B cell (primary cell): ENCODE results near the gene TMEM163. TPM values are rescaled to one million over a fixed set of nuclear protein-coding genes. Genes with fewer than 3 reads are reported as not detected.

ENCODE experiments used
- ATAC-seq: fragments of 200-7000 bp; cut with Tn5 transposase; one replicate; pipeline ENCODE4 v1.10.0; 2021; ENCODE audit warnings: low read depth, mild to moderate bottlenecking, moderate number of reproducible peaks, moderate library complexity
- CTCF ChIA-PET: fragments of 350-600 bp; sonication (Branson Sonifier 250); formaldehyde crosslinking; loops from one replicate; lab custom pipeline; 2021; ENCODE audit warnings: antibody characterized with exemption, inconsistent platforms; lab: Charles Lee
- POLR2A ChIA-PET: fragments of 350-600 bp; sonication (Branson Sonifier 250); formaldehyde crosslinking; loops from one replicate; lab custom pipeline; 2021; ENCODE audit warnings: antibody characterized with exemption; lab: Charles Lee
- DNase-seq: peaks from one replicate; pipeline ENCODE4 v3.0.0; 2013
- H2AFZ ChIP-seq: 2 replicates; pipeline ENCODE4 v1.6.1; 2012; ENCODE audit warnings: mild to moderate bottlenecking, low read depth, low read length; ENCODE audit not compliant: insufficient read depth, poor library complexity, severe bottlenecking
- H3K27ac ChIP-seq, 2 donors: 1 replicate in 1 of 2; 2 replicates in 1 of 2; pipeline ENCODE4 v1.5.1; 2012 to 2013; ENCODE audit warnings: low read length in 2 of 2, mild to moderate bottlenecking in 2 of 2, moderate library complexity in 1 of 2
- H3K27me3 ChIP-seq, 4 experiments: fragments of 200-600 bp in 1 of 4; sonication (generic) in 1 of 4; replicated peaks in 1 of 4; 1 replicate in 2 of 4; 2 replicates in 2 of 4; pipeline versions ENCODE4 v1.6.1 to v1.7.0; 2013 to 2016; ENCODE audit warnings: low read length in 3 of 4, mild to moderate bottlenecking in 2 of 4, mixed read lengths in 1 of 4, moderate library complexity in 1 of 4; ENCODE audit not compliant: insufficient read depth in 4 of 4, control insufficient read depth in 3 of 4; ENCODE audit errors: control extremely low read depth in 1 of 4
- H3K36me3 ChIP-seq, 2 experiments: replicated peaks in 1 of 2; 1 replicate in 1 of 2; 2 replicates in 1 of 2; pipeline versions ENCODE4 v1.6.1 to v1.7.1; 2013; ENCODE audit warnings: low read length in 1 of 2; ENCODE audit not compliant: insufficient read depth in 2 of 2, control insufficient read depth in 1 of 2; ENCODE audit errors: control extremely low read depth in 1 of 2, extremely low read depth in 1 of 2
- H3K4me1 ChIP-seq, 2 donors: fragments of 200-600 bp in 1 of 2; sonication (generic) in 1 of 2; 1 replicate in 1 of 2; 2 replicates in 1 of 2; pipeline versions ENCODE4 v1.5.1 to v1.6.1; 2013 to 2017; ENCODE audit warnings: low read length in 2 of 2; ENCODE audit not compliant: control insufficient read depth in 2 of 2, insufficient read depth in 2 of 2
- H3K4me2 ChIP-seq: replicated peaks from 2 replicates; pipeline ENCODE3; 2012; ENCODE audit warnings: mild to moderate bottlenecking, low read depth, low read length; ENCODE audit not compliant: poor library complexity, severe bottlenecking
- H3K4me3 ChIP-seq, 5 experiments: fragments of 200-600 bp in 1 of 5; sonication (generic) in 1 of 5; 1 replicate in 3 of 5; 2 replicates in 2 of 5; pipeline versions ENCODE4 v1.5.1 to v1.7.0; 2011 to 2016; ENCODE audit warnings: low read length in 4 of 5, mild to moderate bottlenecking in 4 of 5, low read depth in 2 of 5, control low read depth in 1 of 5, moderate library complexity in 1 of 5; ENCODE audit not compliant: insufficient read depth in 1 of 5; ENCODE audit errors: control extremely low read depth in 1 of 5, extremely low read depth in 1 of 5
- H3K79me2 ChIP-seq: fragments of 200-600 bp; sonication (generic); one replicate; pipeline ENCODE4 v1.6.0; 2016; ENCODE audit warnings: low read length; ENCODE audit not compliant: control insufficient read depth, insufficient read depth
- H3K9ac ChIP-seq: fragments of 200-600 bp; sonication (generic); 2 replicates; pipeline ENCODE4 v1.6.1; 2017; ENCODE audit warnings: mild to moderate bottlenecking, low read length, moderate library complexity
- H3K9me3 ChIP-seq, 3 donors: one replicate each; pipeline versions ENCODE4 v1.6.1 to v1.7.1; 2013; ENCODE audit warnings: low read length in 2 of 3; ENCODE audit not compliant: control insufficient read depth in 2 of 3, insufficient read depth in 1 of 3; ENCODE audit errors: control extremely low read depth in 1 of 3
- H4K20me1 ChIP-seq: 2 replicates; pipeline ENCODE4 v1.6.0; 2012; ENCODE audit warnings: mild to moderate bottlenecking, low read length; ENCODE audit not compliant: insufficient read depth, control insufficient read depth, poor library complexity, severe bottlenecking
- H3K27ac Mint-ChIP-seq: one replicate; pipeline ENCODE4 v1.8.0; 2021; ENCODE audit warnings: mixed read lengths
- H3K27me3 Mint-ChIP-seq: one replicate; pipeline ENCODE4 v1.8.0; 2021; ENCODE audit warnings: mixed read lengths
- H3K4me1 Mint-ChIP-seq: one replicate; pipeline ENCODE4 v1.8.0; 2021; ENCODE audit warnings: mixed read lengths
- H3K4me3 Mint-ChIP-seq: one replicate; pipeline ENCODE4 v1.8.0; 2021; ENCODE audit warnings: mixed read lengths
- H3K9me3 Mint-ChIP-seq: one replicate; pipeline ENCODE4 v1.8.0; 2022; ENCODE audit warnings: mixed read lengths; ENCODE audit not compliant: insufficient read depth
- CTCF ChIP-seq: fragments of 200-600 bp; IDR thresholded peaks from one replicate; pipeline ENCODE4 v1.8.0; 2022; ENCODE audit warnings: antibody characterized with exemption, mild to moderate bottlenecking
- EZH2 ChIP-seq: IDR thresholded peaks from 2 replicates; pipeline ENCODE4 v1.6.1; 2012; ENCODE audit warnings: borderline replicate concordance, low read depth, mild to moderate bottlenecking, moderate library complexity, low read length; ENCODE audit not compliant: insufficient read depth, poor library complexity, severe bottlenecking
- WGBS: methylation state at CpG from one replicate; pipeline ENCODE4 v1.1.5; 2013; ENCODE audit warnings: missing lambda C conversion rate; ENCODE audit not compliant: insufficient coverage; 5-methylcytosine and 5-hydroxymethylcytosine counted together
- intact Hi-C: fragments of 100-400 bp; cut with micrococcal nuclease; formaldehyde crosslinking; loops from one replicate; pipeline ENCODE4 v1.10.0; 2022
- polyA plus RNA-seq: library from polyadenylated mRNA; depleted of rRNA; stranded (reverse); fragments of >200 nt; gene quantifications from 2 replicates; pipeline ENCODE4 v1.2.3, GENCODE V29; 2012
- total RNA-seq, 2 donors: library from RNA; stranded (reverse); fragments of 120-200 nt in 1 of 2; gene quantifications; 1 replicate in 1 of 2; 2 replicates in 1 of 2; pipeline versions ENCODE4 v1.2.3 to v1.2.4, GENCODE V29; 2013 to 2022

TMEM163 gene
- total and polyA plus RNA-seq, 2 donors (not counting 1 experiment from before 2014, with no cell fraction given) = 2.6 to 5.6 TPM

DNA sequence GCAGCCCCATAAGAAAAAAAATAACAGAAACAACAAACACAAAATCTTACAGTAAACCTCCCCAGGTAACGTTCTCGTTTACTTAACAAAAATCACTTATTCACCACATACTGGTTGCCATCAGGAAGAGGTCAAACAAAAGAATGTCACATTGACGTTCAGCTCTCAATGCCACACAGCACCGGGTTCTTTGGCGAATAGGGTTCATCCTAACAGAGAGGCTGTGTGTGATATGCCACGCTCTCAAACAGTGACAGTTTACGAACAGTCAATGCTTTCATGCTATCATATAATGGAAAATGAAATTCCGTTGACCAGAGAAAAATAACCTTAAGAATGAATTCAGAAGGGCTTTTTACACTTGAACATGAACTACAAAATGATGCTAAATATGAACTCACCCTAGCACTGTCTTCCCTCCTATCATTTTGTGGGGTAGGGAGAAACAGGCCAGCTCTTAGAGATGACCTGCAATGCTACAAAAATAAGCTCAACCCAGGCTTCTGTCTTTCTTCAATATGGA lies 2.0 kb downstream of the TMEM163 start:
- no peak overlapping the region for H3K27ac ChIP-seq
- DNase-seq (no peak), ATAC-seq (no peak)
- H3K4me3 Mint-ChIP-seq = peak overlapping the region; percentile 87
- H3K36me3 ChIP-seq = no peaks in the 10 kb centered on the region
- H3K9me3 Mint-ChIP-seq = no peaks in the 10 kb centered on the region
- H3K27me3 Mint-ChIP-seq = peaks cover 33% of the 10 kb centered on the region
- no peak overlapping the region for H3K4me2 ChIP-seq
- H3K79me2 ChIP-seq = no peaks in the 10 kb centered on the region
- intact Hi-C loops = loop anchor here (5.0 kb wide), 1 partner anchor 61 kb away; no protein-coding TSS in a partner anchor
- H3K9me3 ChIP-seq = no peaks in the 10 kb centered on the region
- no peak overlapping the region for H2AFZ ChIP-seq
- POLR2A ChIA-PET = interaction anchor here (1.1 kb wide), 1 partner anchor 23 kb away, joined by 3 read pairs; no protein-coding TSS in a partner anchor
- no peak overlapping the region for H3K4me3 ChIP-seq
- peaks cover 28 to 36% of the 10 kb centered on the region in 2 donors for H3K4me1 ChIP-seq
- H4K20me1 ChIP-seq = no peaks in the 10 kb centered on the region
- peaks cover 0 to 46% (median 15%) of the 10 kb centered on the region in 4 experiments for H3K27me3 ChIP-seq
- WGBS = 85% methylated on average over 5 of the region's 8 CpGs
- CTCF ChIA-PET = interaction anchor here (0.8 to 1.0 kb wide), 3 partner anchors 15 to 30 kb away, joined by 3 read pairs; no protein-coding TSS in a partner anchor
- H3K9ac ChIP-seq = no peak overlapping the region
- H3K4me1 Mint-ChIP-seq = peaks cover 55% of the 10 kb centered on the region
- TF ChIP-seq CTCF (no peak), EZH2 (no peak)
- peak overlapping the region; percentile 21 for H3K27ac Mint-ChIP-seq
